HepG2 (cell line): ENCODE results near the gene SPATA33. TPM values are rescaled to one million over a fixed set of nuclear protein-coding genes. Genes with fewer than 3 reads are reported as not detected.

Experiments
- DMAP1 ChIP-seq: IDR thresholded peaks from 2 replicates; pipeline ENCODE4 v1.6.1; 2016
- DNMT1 ChIP-seq: sonication (generic); formaldehyde crosslinking; IDR thresholded peaks from 2 replicates; pipeline ENCODE4 v1.5.1; 2020; ENCODE audit warnings: mild to moderate bottlenecking, missing genetic modification reagents
- FOXK2 ChIP-seq: fragments of 450-650 bp; IDR thresholded peaks from 2 replicates; pipeline ENCODE4 v1.6.1; 2016
- FOXP4 ChIP-seq: sonication (generic); formaldehyde crosslinking; IDR thresholded peaks from 2 replicates; pipeline ENCODE4 v1.4.0; 2020; ENCODE audit warnings: missing genetic modification reagents
- GRHL1 ChIP-seq: sonication (generic); formaldehyde crosslinking; conservative IDR thresholded peaks from 2 replicates; pipeline ENCODE4 v1.8.0; 2022; ENCODE audit warnings: missing genetic modification reagents
- IRF2 ChIP-seq: IDR thresholded peaks from 2 replicates; pipeline ENCODE4 v1.6.1; 2018; ENCODE audit warnings: missing genetic modification reagents, missing compliant biosample characterization
- JUN ChIP-seq: sonication (generic); formaldehyde crosslinking; IDR thresholded peaks from 2 replicates; pipeline ENCODE4 v1.4.0; 2020; ENCODE audit warnings: mild to moderate bottlenecking, missing genetic modification reagents
- JUNB ChIP-seq: sonication (generic); formaldehyde crosslinking; IDR thresholded peaks from 2 replicates; pipeline ENCODE4 v1.8.0; 2022; ENCODE audit warnings: missing genetic modification reagents, mild to moderate bottlenecking, borderline replicate concordance
- KLF6 ChIP-seq: IDR thresholded peaks from 2 replicates; pipeline ENCODE4 v1.8.0; 2016; ENCODE audit warnings: missing biosample characterization, missing genetic modification reagents
- MTERF4 ChIP-seq: sonication (generic); formaldehyde crosslinking; IDR thresholded peaks from 2 replicates; pipeline ENCODE4 v1.8.0; 2023; ENCODE audit warnings: mild to moderate bottlenecking, missing genetic modification reagents
- SOX6 ChIP-seq, 2 experiments: fragments of 450-650 bp in 1 of 2; sonication (generic) in 1 of 2; formaldehyde crosslinking in 1 of 2; IDR thresholded peaks; 2 replicates each; pipeline versions ENCODE4 v1.4.0 to v1.6.1; 2017 to 2020; ENCODE audit warnings: antibody characterized with exemption in 1 of 2, mild to moderate bottlenecking in 1 of 2, missing genetic modification reagents in 1 of 2
- TBL1XR1 ChIP-seq: fragments of 150-350 bp; IDR thresholded peaks from 2 replicates; pipeline ENCODE4 v1.6.1; 2014; ENCODE audit warnings: borderline replicate concordance, low read length; ENCODE audit not compliant: partially characterized antibody
- TGIF2 ChIP-seq: IDR thresholded peaks from 2 replicates; pipeline ENCODE4 v1.6.1; 2016; ENCODE audit warnings: control low read depth, missing compliant biosample characterization
- ZFP90 ChIP-seq: sonication (generic); formaldehyde crosslinking; IDR thresholded peaks from 2 replicates; pipeline ENCODE4 v1.8.0; 2022; ENCODE audit warnings: missing genetic modification reagents, mild to moderate bottlenecking, inconsistent platforms, borderline replicate concordance
- ZNF10 ChIP-seq: sonication (generic); formaldehyde crosslinking; IDR thresholded peaks from 2 replicates; pipeline ENCODE4 v1.4.0; 2020; ENCODE audit warnings: mild to moderate bottlenecking, low read depth, missing genetic modification reagents, borderline replicate concordance
- ZNF253 ChIP-seq: sonication (generic); formaldehyde crosslinking; IDR thresholded peaks from 2 replicates; pipeline ENCODE4 v1.8.0; 2022; ENCODE audit warnings: mild to moderate bottlenecking, missing genetic modification reagents, borderline replicate concordance
- ZNF460 ChIP-seq: sonication (generic); formaldehyde crosslinking; IDR thresholded peaks from 2 replicates; pipeline ENCODE4 v1.5.1; 2020; ENCODE audit warnings: missing genetic modification reagents, mild to moderate bottlenecking, borderline replicate concordance
- ZNF598 ChIP-seq: sonication (generic); formaldehyde crosslinking; IDR thresholded peaks from 2 replicates; pipeline ENCODE4 v1.5.1; 2020; ENCODE audit warnings: mild to moderate bottlenecking, missing genetic modification reagents, borderline replicate concordance
- ZNF800 ChIP-seq: sonication (generic); formaldehyde crosslinking; IDR thresholded peaks from 2 replicates; pipeline ENCODE4 v1.4.0; 2020; ENCODE audit warnings: missing genetic modification reagents
- ZNF83 ChIP-seq: sonication (generic); formaldehyde crosslinking; IDR thresholded peaks from 2 replicates; pipeline ENCODE4 v1.4.0; 2020; ENCODE audit warnings: missing genetic modification reagents, mild to moderate bottlenecking, borderline replicate concordance
- ZSCAN9 ChIP-seq: IDR thresholded peaks from 2 replicates; pipeline ENCODE4 v1.6.1; 2016; ENCODE audit warnings: borderline replicate concordance
- polyA plus RNA-seq, 8 experiments: library from polyadenylated mRNA; depleted of rRNA in 3 of 8; stranded (reverse) in 7 of 8; unstranded in 1 of 8; fragments of >200 nt; fragmentation: Illumina TruSeq in 4 of 8; extraction: Trizol in 4 of 8; gene quantifications; 2 replicates each; pipeline versions ENCODE4 v1.2.1 to v1.2.3, GENCODE V29; 2011 to 2016; ENCODE audit warnings: low read depth in 4 of 8, missing spikeins in 1 of 8, mixed read lengths in 1 of 8; ENCODE audit not compliant: insufficient read depth in 1 of 8
- total RNA-seq, 5 experiments: library from RNA; depleted of rRNA; stranded (reverse); fragments of >200 nt; fragmentation: Illumina TruSeq; extraction: Trizol; gene quantifications; 2 replicates each; pipeline ENCODE4 v1.2.3, GENCODE V29; 2016; ENCODE audit warnings: low read depth in 1 of 5

Gene SPATA33
- total and polyA plus RNA-seq, 2 of the 13 experiments (the other 11 are each of a cell fraction or from before 2014, with no cell fraction given), result 5.7 to 11.0 TPM

DNA sequence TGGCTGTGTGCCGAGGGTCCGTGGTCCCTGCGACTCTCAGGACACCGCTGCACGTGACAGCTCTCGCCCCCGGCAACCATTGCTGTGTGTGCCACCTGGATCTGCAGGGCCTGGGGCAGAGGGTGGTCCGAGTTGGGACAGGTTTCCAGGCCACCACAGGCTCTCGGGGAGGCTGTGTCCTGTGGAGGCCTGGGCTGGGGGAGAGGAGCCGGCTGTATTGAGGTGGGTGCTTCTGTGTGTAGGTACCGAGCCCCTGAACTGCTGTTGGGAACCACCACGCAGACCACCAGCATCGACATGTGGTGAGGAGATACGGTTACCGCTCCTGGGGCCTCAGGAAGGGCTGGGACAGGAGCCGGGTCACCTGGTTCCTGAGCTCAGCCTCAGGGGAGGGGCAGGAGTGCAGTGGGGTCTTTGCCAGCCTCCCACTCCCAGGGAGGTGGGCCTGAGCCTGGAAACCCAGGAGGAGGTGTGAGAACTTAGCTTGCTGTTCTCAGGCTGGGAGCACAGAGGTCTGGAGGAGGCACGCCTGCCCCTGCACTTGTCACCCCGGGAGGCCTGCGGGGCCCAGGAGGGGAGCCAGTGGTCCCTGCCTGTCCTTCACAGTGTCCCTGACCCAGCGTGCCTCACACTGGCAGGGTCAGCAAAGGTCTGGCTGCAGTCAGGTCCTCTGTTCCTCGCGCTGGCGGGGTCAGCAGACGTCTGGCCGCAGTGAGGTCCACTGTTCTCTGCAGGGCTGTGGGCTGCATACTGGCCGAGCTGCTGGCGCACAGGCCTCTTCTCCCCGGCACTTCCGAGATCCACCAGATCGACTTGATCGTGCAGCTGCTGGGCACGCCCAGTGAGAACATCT, 36.5 kb downstream of the SPATA33 start (continued):
- TF ChIP-seq ZNF800 (CRISPR knock-in tag) (no peak), ZNF460 (CRISPR knock-in tag) (no peak), TBL1XR1 (peak; percentile 22), ZNF10 (CRISPR knock-in tag) (no peak), TGIF2 (CRISPR knock-in tag) (no peak), GRHL1 (CRISPR knock-in tag) (no peak), ZFP90 (CRISPR knock-in tag) (no peak), JUN (CRISPR knock-in tag) (no peak), ZNF253 (CRISPR knock-in tag) (no peak), ZNF83 (CRISPR knock-in tag) (0 out of 2 replicates have a peak, but pooled peaks have one; percentile 1), FOXK2 (no peak), SOX6 (IDR thresholded peaks at IDR 0.05) (no peak), SOX6 (CRISPR knock-in tag; IDR thresholded peaks at IDR 0.05) (peak; percentile 67), KLF6 (CRISPR knock-in tag) (no peak), ZNF598 (CRISPR knock-in tag) (no peak), DMAP1 (CRISPR knock-in tag) (0 out of 2 replicates have a peak, but pooled peaks have one; percentile 22), DNMT1 (peak; percentile 36; the same call in 1 of the 2 replicates), JUNB (CRISPR knock-in tag) (no peak), MTERF4 (CRISPR knock-in tag) (no peak), IRF2 (no peak), FOXP4 (no peak), ZSCAN9 (CRISPR knock-in tag) (no peak; the same call in 1 of the 2 replicates)
